GM12865 (cell line): ENCODE measurements around the gene RUSC1.
A peak's percentile ranks its signal among the peaks of the same experiment; 100 is the strongest.

Experiments
- DNase-seq: peaks from one replicate; pipeline ENCODE4 v3.0.0; 2010; ENCODE audit warnings: low read depth
- H3K4me3 ChIP-seq: 2 replicates; pipeline ENCODE4 v1.5.1; 2011; ENCODE audit warnings: mild to moderate bottlenecking, low read depth, low read length, control low read depth
- TF ChIP-seq, protein P1 (sequence below): IDR thresholded peaks from 2 replicates; pipeline ENCODE4 v1.5.1; 2011; ENCODE audit warnings: low read length, control low read depth, low read depth, inconsistent platforms; ENCODE audit not compliant: insufficient read depth; ENCODE audit errors: missing control alignments

RUSC1 gene

DNA sequence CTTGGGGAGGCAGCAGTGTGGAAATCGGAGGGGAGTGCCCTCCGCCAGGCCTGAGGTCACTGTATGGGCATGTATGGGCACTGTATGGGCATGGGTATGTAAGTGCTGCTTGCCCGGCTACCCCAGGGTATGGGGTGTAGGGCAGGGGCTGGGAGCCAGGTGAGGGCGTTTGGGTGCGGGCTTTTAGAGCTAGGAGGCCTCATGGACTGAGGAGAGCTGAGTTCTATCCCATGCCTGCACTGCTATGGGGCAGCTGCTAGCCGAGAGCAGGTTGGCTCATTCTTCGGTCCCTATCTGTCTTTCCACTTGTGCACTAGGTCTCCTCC, 24.8 kb upstream of the RUSC1 start:
- H3K4me3 ChIP-seq: no peak overlapping the region
- DNase-seq: no peak
- TF ChIP-seq, protein P1, sequence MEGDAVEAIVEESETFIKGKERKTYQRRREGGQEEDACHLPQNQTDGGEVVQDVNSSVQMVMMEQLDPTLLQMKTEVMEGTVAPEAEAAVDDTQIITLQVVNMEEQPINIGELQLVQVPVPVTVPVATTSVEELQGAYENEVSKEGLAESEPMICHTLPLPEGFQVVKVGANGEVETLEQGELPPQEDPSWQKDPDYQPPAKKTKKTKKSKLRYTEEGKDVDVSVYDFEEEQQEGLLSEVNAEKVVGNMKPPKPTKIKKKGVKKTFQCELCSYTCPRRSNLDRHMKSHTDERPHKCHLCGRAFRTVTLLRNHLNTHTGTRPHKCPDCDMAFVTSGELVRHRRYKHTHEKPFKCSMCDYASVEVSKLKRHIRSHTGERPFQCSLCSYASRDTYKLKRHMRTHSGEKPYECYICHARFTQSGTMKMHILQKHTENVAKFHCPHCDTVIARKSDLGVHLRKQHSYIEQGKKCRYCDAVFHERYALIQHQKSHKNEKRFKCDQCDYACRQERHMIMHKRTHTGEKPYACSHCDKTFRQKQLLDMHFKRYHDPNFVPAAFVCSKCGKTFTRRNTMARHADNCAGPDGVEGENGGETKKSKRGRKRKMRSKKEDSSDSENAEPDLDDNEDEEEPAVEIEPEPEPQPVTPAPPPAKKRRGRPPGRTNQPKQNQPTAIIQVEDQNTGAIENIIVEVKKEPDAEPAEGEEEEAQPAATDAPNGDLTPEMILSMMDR: no peak

GRCh38 chr1:155296661-155297060, 24.0 kb upstream of the RUSC1 start:
- DNase-seq: no peak
- TF ChIP-seq, protein P1: no peak
- H3K4me3 ChIP-seq: no peak overlapping the region

DNA sequence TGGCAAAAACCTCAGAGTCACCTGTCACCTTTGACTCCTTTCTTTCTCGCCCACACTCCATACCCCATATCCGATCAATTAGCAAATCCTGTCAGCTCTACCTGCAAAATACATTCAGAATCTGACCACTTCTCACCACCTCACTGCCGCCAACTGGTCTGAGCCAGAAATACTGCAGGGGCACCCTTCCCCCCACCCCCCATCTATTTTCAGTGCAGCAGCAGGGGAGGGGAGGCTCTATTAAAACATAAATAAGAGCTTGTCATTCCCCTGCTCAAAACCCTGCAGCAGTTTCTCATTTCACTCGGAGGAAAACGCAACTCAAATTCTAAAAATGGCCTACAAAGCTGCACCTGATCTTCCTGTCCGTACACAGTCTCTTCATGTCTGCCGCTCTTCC, 23.3 kb upstream of the RUSC1 start:
- peak; percentile 31 for DNase-seq
- H3K4me3 ChIP-seq: no peak overlapping the region
- TF ChIP-seq, protein P1: no peak

DNA sequence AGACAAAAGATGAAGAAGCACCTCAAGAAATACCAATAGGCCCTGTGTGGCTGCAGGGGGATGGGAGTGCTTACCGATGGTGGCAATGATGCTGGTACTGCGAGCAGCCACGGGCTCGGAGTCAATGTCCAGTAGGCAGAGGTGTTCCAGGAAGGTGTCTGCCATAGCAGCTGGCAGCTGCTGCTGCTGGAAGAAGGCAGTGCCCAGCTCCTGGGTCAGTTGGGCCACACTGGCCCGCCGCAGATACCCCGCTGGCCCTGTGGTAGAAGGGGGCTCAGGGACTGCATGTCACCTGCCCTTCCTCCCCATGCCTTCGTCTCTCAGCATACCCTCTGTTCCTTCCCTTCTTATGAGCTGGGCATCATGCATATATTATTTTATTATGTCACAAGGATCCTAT, 20.7 kb upstream of the RUSC1 start:
- TF ChIP-seq, protein P1: no peak
- H3K4me3 ChIP-seq: no peak overlapping the region
- DNase-seq: no peak

DNA sequence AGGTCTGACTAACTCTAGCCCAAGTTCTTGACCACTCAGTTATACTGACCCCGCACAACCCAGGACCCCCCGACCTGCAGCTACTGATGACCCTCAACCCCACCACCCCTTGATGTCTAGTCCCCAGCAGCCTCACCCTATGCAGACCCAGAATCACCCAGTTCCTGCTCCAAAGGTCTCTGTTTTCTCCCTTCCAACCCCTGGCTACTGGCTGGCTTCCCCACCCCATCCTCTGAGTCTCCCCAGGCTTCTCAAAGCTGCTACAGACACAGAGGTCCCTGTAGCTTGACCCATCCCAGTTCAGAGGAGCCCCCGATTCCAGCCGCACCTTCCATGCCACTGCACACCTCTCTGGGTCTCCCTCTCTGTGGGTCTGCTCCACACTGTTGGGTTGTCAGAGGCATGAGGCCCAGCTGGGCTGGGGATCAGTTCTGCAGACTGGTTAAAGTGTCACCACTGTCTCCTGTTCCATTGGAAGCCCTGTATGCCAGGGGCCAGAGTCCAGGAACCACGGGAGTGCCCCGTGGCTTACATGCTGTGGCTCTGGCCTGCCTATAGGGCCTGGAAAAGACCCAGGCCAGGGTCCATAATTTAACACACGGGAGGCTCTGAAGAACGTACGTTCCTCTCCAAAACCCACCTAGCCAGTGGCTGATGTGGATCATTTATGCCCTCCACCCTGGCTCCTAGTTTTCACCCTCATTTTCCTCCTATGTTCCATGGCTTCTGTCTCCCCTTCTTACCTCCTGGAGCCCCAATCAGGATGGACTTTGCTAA, 20.0 kb upstream of the RUSC1 start:
- no peak overlapping the region for H3K4me3 ChIP-seq
- TF ChIP-seq, protein P1: no peak
- DNase-seq: no peak

DNA sequence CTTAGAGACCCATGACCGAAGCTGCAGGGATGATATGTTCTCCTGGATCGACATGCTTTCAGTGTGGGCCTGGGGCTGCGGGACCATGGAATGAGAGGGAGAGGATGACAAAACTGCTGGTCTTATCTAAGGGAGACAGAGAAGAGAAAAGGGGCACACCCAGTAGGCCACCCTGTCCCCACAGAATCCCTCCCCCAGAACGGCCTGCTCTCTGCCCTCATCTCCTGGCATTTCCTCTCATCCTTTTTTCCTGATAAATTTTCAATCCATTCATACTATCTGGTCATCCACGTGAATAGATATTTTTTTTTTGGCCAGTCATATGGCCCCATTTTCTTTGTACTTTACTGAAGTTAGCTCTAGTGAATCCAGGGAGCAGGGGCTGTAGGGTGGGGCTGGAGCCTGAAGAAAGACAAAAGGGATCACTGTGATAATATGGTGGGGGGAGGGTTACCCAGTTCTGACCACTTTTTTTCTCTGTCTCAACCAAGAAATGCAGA, 19.3 kb upstream of the RUSC1 start, which contains the start of gene PKLR:
Gene PKLR, minus strand, starts transcription at position 97 of the 500 bp plus-strand sequence. Its CDS starts 43 bp downstream, at position 54.
- no peak for DNase-seq
- no peak within 1 kb of the TSS for H3K4me3 ChIP-seq
- TF ChIP-seq, protein P1: no peak
